ENCODE results near the gene ENOPH1. TPM values are rescaled to one million over a fixed set of nuclear protein-coding genes. Genes with fewer than 3 reads are reported as not detected.

Gene ENOPH1
- total RNA-seq, 4 donors from 2014 or later = 11.5 to 23.1 (median 19.8) TPM

GRCh38 chr4:82491251-82491960, 61.0 kb downstream of the ENOPH1 start:
- TF ChIP-seq CTCF (IDR thresholded peaks at IDR 0.05; ENCODE audit: low read depth) = no peak

- no peak for TF ChIP-seq CTCF (IDR thresholded peaks at IDR 0.05; ENCODE audit: low read depth)
Measured at GRCh38 chr4:82493721-82494425, 63.5 kb downstream of the ENOPH1 start.

GRCh38 chr4:82495666-82496065, 65.3 kb downstream of the ENOPH1 start:
- no peak for TF ChIP-seq CTCF (IDR thresholded peaks at IDR 0.05; ENCODE audit: low read depth)

GRCh38 chr4:82496349-82496748, 66.0 kb downstream of the ENOPH1 start:
- no peak for TF ChIP-seq CTCF (IDR thresholded peaks at IDR 0.05; ENCODE audit: low read depth)

- no peak for TF ChIP-seq CTCF (IDR thresholded peaks at IDR 0.05; ENCODE audit: low read depth)
Measured at GRCh38 chr4:82499738-82500434, 69.5 kb downstream of the ENOPH1 start.

DNA sequence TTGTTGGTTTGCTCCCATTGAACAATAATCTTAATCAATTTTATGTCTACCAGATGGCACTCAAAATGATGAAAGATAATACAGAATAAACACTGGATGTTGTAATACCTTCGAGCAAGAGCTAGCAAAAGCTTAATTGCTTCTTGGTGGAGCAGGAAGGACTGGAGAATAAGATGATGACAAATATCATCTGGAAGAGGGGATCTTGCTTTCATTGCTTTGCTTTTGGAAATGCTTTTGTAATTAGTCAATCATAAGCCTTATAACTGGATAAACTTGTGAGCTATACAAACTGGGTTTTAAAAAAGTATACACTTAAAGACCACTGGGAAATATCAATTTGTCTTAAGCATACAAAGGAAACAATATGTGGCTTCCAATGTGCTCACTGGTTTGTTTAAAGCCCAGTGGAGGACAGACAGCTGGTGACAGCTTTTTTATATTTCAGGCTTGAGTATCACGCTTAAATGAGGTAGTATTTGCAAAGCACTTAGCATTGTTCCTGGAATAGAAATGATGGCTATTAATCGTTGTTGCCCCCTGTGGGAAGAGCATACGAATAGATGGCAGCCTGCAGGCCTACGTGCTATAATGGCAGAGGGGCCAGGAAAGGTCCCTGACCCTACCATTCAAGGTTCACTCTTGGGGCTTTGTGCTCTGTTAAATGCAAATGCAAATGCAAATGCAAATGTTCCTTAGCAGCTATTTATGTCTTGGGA, 70.2 kb downstream of the ENOPH1 start:
- TF ChIP-seq CTCF (IDR thresholded peaks at IDR 0.05; ENCODE audit: low read depth) = no peak

GRCh38 chr4:82501154-82501442, 70.7 kb downstream of the ENOPH1 start:
- TF ChIP-seq CTCF (IDR thresholded peaks at IDR 0.05; ENCODE audit: low read depth) = no peak

All from subcutaneous adipose tissue (tissue), 4 donors.